B cell (primary cell): ENCODE data around the gene HMG20B. TPM values are rescaled to one million over a fixed set of nuclear protein-coding genes. Genes with fewer than 3 reads are reported as not detected.

Experiments
- ATAC-seq: fragments of 200-7000 bp; cut with Tn5 transposase; one replicate; pipeline ENCODE4 v1.10.0; 2021; ENCODE audit warnings: low read depth, mild to moderate bottlenecking, moderate number of reproducible peaks, moderate library complexity
- CTCF ChIA-PET: fragments of 350-600 bp; sonication (Branson Sonifier 250); formaldehyde crosslinking; loops from one replicate; lab custom pipeline; 2021; ENCODE audit warnings: antibody characterized with exemption, inconsistent platforms; lab: Charles Lee
- POLR2A ChIA-PET: fragments of 350-600 bp; sonication (Branson Sonifier 250); formaldehyde crosslinking; loops from one replicate; lab custom pipeline; 2021; ENCODE audit warnings: antibody characterized with exemption; lab: Charles Lee
- DNase-seq: peaks from one replicate; pipeline ENCODE4 v3.0.0; 2013
- H2AFZ ChIP-seq: 2 replicates; pipeline ENCODE4 v1.6.1; 2012; ENCODE audit warnings: mild to moderate bottlenecking, low read depth, low read length; ENCODE audit not compliant: insufficient read depth, poor library complexity, severe bottlenecking
- H3K27ac ChIP-seq, 2 donors: 1 replicate in 1 of 2; 2 replicates in 1 of 2; pipeline ENCODE4 v1.5.1; 2012 to 2013; ENCODE audit warnings: low read length in 2 of 2, mild to moderate bottlenecking in 2 of 2, moderate library complexity in 1 of 2
- H3K27me3 ChIP-seq, 4 experiments: fragments of 200-600 bp in 1 of 4; sonication (generic) in 1 of 4; replicated peaks in 1 of 4; 1 replicate in 2 of 4; 2 replicates in 2 of 4; pipeline versions ENCODE4 v1.6.1 to v1.7.0; 2013 to 2016; ENCODE audit warnings: low read length in 3 of 4, mild to moderate bottlenecking in 2 of 4, mixed read lengths in 1 of 4, moderate library complexity in 1 of 4; ENCODE audit not compliant: insufficient read depth in 4 of 4, control insufficient read depth in 3 of 4; ENCODE audit errors: control extremely low read depth in 1 of 4
- H3K36me3 ChIP-seq, 2 experiments: replicated peaks in 1 of 2; 1 replicate in 1 of 2; 2 replicates in 1 of 2; pipeline versions ENCODE4 v1.6.1 to v1.7.1; 2013; ENCODE audit warnings: low read length in 1 of 2; ENCODE audit not compliant: insufficient read depth in 2 of 2, control insufficient read depth in 1 of 2; ENCODE audit errors: control extremely low read depth in 1 of 2, extremely low read depth in 1 of 2
- H3K4me1 ChIP-seq, 2 donors: fragments of 200-600 bp in 1 of 2; sonication (generic) in 1 of 2; 1 replicate in 1 of 2; 2 replicates in 1 of 2; pipeline versions ENCODE4 v1.5.1 to v1.6.1; 2013 to 2017; ENCODE audit warnings: low read length in 2 of 2; ENCODE audit not compliant: control insufficient read depth in 2 of 2, insufficient read depth in 2 of 2
- H3K4me2 ChIP-seq: replicated peaks from 2 replicates; pipeline ENCODE3; 2012; ENCODE audit warnings: mild to moderate bottlenecking, low read depth, low read length; ENCODE audit not compliant: poor library complexity, severe bottlenecking
- H3K4me3 ChIP-seq, 5 experiments: fragments of 200-600 bp in 1 of 5; sonication (generic) in 1 of 5; 1 replicate in 3 of 5; 2 replicates in 2 of 5; pipeline versions ENCODE4 v1.5.1 to v1.7.0; 2011 to 2016; ENCODE audit warnings: low read length in 4 of 5, mild to moderate bottlenecking in 4 of 5, low read depth in 2 of 5, control low read depth in 1 of 5, moderate library complexity in 1 of 5; ENCODE audit not compliant: insufficient read depth in 1 of 5; ENCODE audit errors: control extremely low read depth in 1 of 5, extremely low read depth in 1 of 5
- H3K79me2 ChIP-seq: fragments of 200-600 bp; sonication (generic); one replicate; pipeline ENCODE4 v1.6.0; 2016; ENCODE audit warnings: low read length; ENCODE audit not compliant: control insufficient read depth, insufficient read depth
- H3K9ac ChIP-seq: fragments of 200-600 bp; sonication (generic); 2 replicates; pipeline ENCODE4 v1.6.1; 2017; ENCODE audit warnings: mild to moderate bottlenecking, low read length, moderate library complexity
- H3K9me3 ChIP-seq, 3 donors: one replicate each; pipeline versions ENCODE4 v1.6.1 to v1.7.1; 2013; ENCODE audit warnings: low read length in 2 of 3; ENCODE audit not compliant: control insufficient read depth in 2 of 3, insufficient read depth in 1 of 3; ENCODE audit errors: control extremely low read depth in 1 of 3
- H4K20me1 ChIP-seq: 2 replicates; pipeline ENCODE4 v1.6.0; 2012; ENCODE audit warnings: mild to moderate bottlenecking, low read length; ENCODE audit not compliant: insufficient read depth, control insufficient read depth, poor library complexity, severe bottlenecking
- H3K27ac Mint-ChIP-seq: one replicate; pipeline ENCODE4 v1.8.0; 2021; ENCODE audit warnings: mixed read lengths
- H3K27me3 Mint-ChIP-seq: one replicate; pipeline ENCODE4 v1.8.0; 2021; ENCODE audit warnings: mixed read lengths
- H3K4me1 Mint-ChIP-seq: one replicate; pipeline ENCODE4 v1.8.0; 2021; ENCODE audit warnings: mixed read lengths
- H3K4me3 Mint-ChIP-seq: one replicate; pipeline ENCODE4 v1.8.0; 2021; ENCODE audit warnings: mixed read lengths
- H3K9me3 Mint-ChIP-seq: one replicate; pipeline ENCODE4 v1.8.0; 2022; ENCODE audit warnings: mixed read lengths; ENCODE audit not compliant: insufficient read depth
- EZH2 ChIP-seq: IDR thresholded peaks from 2 replicates; pipeline ENCODE4 v1.6.1; 2012; ENCODE audit warnings: borderline replicate concordance, low read depth, mild to moderate bottlenecking, moderate library complexity, low read length; ENCODE audit not compliant: insufficient read depth, poor library complexity, severe bottlenecking
- WGBS: methylation state at CpG from one replicate; pipeline ENCODE4 v1.1.5; 2013; ENCODE audit warnings: missing lambda C conversion rate; ENCODE audit not compliant: insufficient coverage; 5-methylcytosine and 5-hydroxymethylcytosine counted together
- intact Hi-C: fragments of 100-400 bp; cut with micrococcal nuclease; formaldehyde crosslinking; loops from one replicate; pipeline ENCODE4 v1.10.0; 2022
- polyA plus RNA-seq: library from polyadenylated mRNA; depleted of rRNA; stranded (reverse); fragments of >200 nt; gene quantifications from 2 replicates; pipeline ENCODE4 v1.2.3, GENCODE V29; 2012
- total RNA-seq, 2 donors: library from RNA; stranded (reverse); fragments of 120-200 nt in 1 of 2; gene quantifications; 1 replicate in 1 of 2; 2 replicates in 1 of 2; pipeline versions ENCODE4 v1.2.3 to v1.2.4, GENCODE V29; 2013 to 2022
- TF ChIP-seq, protein P1 (sequence below): fragments of 200-600 bp; IDR thresholded peaks from one replicate; pipeline ENCODE4 v1.8.0; 2022; ENCODE audit warnings: antibody characterized with exemption, mild to moderate bottlenecking

The HMG20B gene
- total and polyA plus RNA-seq, 2 donors (not counting 1 experiment from before 2014, with no cell fraction given): 41.7 to 59.0 TPM

DNA sequence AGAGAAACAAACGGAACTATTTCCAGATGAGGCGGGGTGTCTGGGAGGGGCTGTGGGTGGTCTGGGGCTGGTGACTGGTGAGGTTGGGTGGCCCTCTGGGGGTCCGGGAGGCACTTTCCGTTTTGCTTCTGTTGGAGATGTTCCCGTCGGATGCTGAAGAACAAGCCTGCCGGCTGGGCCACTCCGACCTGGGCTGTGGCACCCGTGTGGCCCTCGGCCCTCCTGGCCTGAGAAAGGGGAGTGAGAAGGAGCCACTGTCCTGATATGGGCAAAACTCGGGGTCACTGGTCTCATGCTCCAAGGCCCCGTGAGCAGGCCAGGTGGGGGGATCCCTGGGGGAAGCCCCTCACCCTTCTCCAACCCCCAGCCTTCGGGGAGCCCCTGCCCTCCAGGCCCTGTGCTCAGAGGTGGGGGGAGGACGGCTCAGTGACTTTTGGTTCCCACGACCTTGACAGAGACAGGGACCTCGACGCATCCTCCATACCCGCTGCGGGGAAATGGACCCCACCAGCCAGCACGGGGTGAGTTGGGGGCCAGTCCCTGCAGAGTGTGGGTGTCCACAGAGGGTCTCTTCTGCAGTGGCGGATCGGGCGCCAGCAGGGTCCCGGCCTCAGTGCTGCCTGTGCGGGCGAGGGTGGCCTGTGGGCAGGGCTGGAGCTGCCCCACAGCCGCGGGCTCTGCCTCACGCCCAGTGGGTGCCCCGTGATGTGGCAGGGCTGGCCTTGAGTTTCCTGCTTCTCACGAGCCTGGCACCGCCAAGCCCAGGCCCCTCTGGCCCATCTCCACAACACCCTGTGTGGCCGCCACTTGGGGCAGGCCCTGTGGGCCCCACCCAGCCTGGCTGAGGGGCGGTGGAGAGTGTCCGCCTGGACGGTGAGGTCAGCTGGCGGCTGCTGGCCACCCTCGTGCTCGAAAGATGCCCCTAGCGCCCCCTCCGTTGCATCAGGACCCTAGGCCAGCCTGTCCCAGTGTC lies 38.3 kb downstream of the HMG20B start:
- no peak overlapping the region for H3K9ac ChIP-seq
- intact Hi-C loops: no loop called here
- H3K27me3 Mint-ChIP-seq: no peaks in the 10 kb centered on the region
- peaks cover 0 to 4% (median 0%) of the 10 kb centered on the region in 4 experiments for H3K27me3 ChIP-seq
- peaks cover 19 to 29% of the 10 kb centered on the region in 2 donors for H3K4me1 ChIP-seq
- peaks cover under 1% of the 10 kb centered on the region for H3K79me2 ChIP-seq
- H3K9me3 Mint-ChIP-seq: no peaks in the 10 kb centered on the region
- POLR2A ChIA-PET: no interaction called here
- H4K20me1 ChIP-seq: no peaks in the 10 kb centered on the region
- DNase-seq: no peak
- no peak overlapping the region for H3K4me3 Mint-ChIP-seq
- CTCF ChIA-PET: no interaction called here
- no peak overlapping the region for H3K4me3 ChIP-seq
- no peak overlapping the region for H2AFZ ChIP-seq
- H3K4me1 Mint-ChIP-seq: peaks cover 21% of the 10 kb centered on the region
- TF ChIP-seq, protein P1, sequence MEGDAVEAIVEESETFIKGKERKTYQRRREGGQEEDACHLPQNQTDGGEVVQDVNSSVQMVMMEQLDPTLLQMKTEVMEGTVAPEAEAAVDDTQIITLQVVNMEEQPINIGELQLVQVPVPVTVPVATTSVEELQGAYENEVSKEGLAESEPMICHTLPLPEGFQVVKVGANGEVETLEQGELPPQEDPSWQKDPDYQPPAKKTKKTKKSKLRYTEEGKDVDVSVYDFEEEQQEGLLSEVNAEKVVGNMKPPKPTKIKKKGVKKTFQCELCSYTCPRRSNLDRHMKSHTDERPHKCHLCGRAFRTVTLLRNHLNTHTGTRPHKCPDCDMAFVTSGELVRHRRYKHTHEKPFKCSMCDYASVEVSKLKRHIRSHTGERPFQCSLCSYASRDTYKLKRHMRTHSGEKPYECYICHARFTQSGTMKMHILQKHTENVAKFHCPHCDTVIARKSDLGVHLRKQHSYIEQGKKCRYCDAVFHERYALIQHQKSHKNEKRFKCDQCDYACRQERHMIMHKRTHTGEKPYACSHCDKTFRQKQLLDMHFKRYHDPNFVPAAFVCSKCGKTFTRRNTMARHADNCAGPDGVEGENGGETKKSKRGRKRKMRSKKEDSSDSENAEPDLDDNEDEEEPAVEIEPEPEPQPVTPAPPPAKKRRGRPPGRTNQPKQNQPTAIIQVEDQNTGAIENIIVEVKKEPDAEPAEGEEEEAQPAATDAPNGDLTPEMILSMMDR: no peak
- no peak for TF ChIP-seq EZH2
- H3K9me3 ChIP-seq: peaks cover 0 to 20% (median 0%) of the 10 kb centered on the region in 3 donors
- H3K4me2 ChIP-seq: no peak overlapping the region
- H3K27ac ChIP-seq: no peak overlapping the region
- WGBS: 92% methylated on average over 39 of the region's 41 CpGs
- no peak for ATAC-seq
- peaks cover 0 to 20% of the 10 kb centered on the region in 2 experiments for H3K36me3 ChIP-seq
- no peak overlapping the region for H3K27ac Mint-ChIP-seq

DNA sequence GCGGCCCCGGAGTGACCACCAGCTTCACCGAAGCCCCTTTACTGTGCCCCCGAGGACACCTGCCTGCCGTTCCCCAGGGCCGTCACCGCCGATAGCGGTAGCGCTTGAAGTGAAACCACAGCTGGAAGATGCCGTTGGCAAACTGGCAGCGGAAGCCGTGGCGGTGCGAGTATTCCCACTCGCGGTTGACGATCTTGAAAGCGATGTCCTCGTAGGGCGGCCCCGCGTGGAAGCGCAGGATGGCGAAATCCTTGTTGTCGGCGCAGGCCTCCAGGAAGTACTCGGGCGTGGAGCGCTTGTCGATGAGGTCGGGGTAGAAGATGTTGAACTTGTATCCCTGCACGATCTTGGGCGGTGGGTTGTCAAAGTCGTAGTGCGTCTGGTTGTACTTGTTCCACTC lies 39.1 kb downstream of the HMG20B start:
- no peaks in the 10 kb centered on the region for H3K79me2 ChIP-seq
- Mint-ChIP-seq H3K27me3 (no peaks in the 10 kb centered on the region), H3K27ac (no peak overlapping the region), H3K4me1 (peaks cover 21% of the 10 kb centered on the region), H3K9me3 (no peaks in the 10 kb centered on the region), H3K4me3 (no peak overlapping the region)
- H3K27me3 ChIP-seq: peaks cover 0 to 4% (median 0%) of the 10 kb centered on the region in 4 experiments
- H2AFZ ChIP-seq: no peak overlapping the region
- ATAC-seq (no peak), DNase-seq (no peak)
- TF ChIP-seq EZH2: no peak
- TF ChIP-seq, protein P1: no peak
- H3K4me1 ChIP-seq: peaks cover 14 to 23% of the 10 kb centered on the region in 2 donors
- CTCF ChIA-PET: no interaction called here
- H3K4me3 ChIP-seq: no peak overlapping the region
- H3K9ac ChIP-seq: no peak overlapping the region
- no peak overlapping the region for H3K4me2 ChIP-seq
- H4K20me1 ChIP-seq: no peaks in the 10 kb centered on the region
- H3K9me3 ChIP-seq: peaks cover 0 to 20% (median 0%) of the 10 kb centered on the region in 3 donors
- no peak overlapping the region for H3K27ac ChIP-seq
- peaks cover 0 to 20% of the 10 kb centered on the region in 2 experiments for H3K36me3 ChIP-seq
- intact Hi-C loops: no loop called here
- POLR2A ChIA-PET: no interaction called here
- WGBS: 92% methylated on average over 36 of the region's 36 CpGs
